Upper lobe of left lung (tissue), 6 donors: ENCODE results near the gene REV3L. TPM values are rescaled to one million over a fixed set of nuclear protein-coding genes. Genes with fewer than 3 reads are reported as not detected.

Experiments
- ATAC-seq, 2 donors: fragments of 200-7000 bp; cut with Tn5 transposase; one replicate each; pipeline ENCODE4 v1.9.1; 2022; ENCODE audit warnings: mild to moderate bottlenecking in 2 of 2, moderate library complexity in 2 of 2; ENCODE audit not compliant: low FRiP score in 2 of 2
- DNase-seq, 2 donors: peaks; one replicate each; pipeline ENCODE4 v3.0.0-alpha.2; 2019 to 2020
- H3K27ac ChIP-seq, 4 donors: fragments of 200-600 bp; sonication (generic); one replicate each; pipeline ENCODE4 v1.5.1; 2016 to 2019
- H3K27me3 ChIP-seq, 4 donors: fragments of 200-600 bp; sonication (generic); one replicate each; pipeline ENCODE4 v1.5.1; 2017 to 2019
- H3K36me3 ChIP-seq, 4 donors: fragments of 200-600 bp; sonication (generic); one replicate each; pipeline ENCODE4 v1.5.1; 2016 to 2019
- H3K4me1 ChIP-seq, 4 donors: fragments of 200-600 bp; sonication (generic); one replicate each; pipeline ENCODE4 v1.5.1; 2018 to 2019
- H3K4me3 ChIP-seq, 4 donors: fragments of 200-600 bp; sonication (generic); one replicate each; pipeline ENCODE4 v1.5.1; 2017 to 2019; ENCODE audit warnings: mild to moderate bottlenecking in 2 of 4, moderate library complexity in 1 of 4
- H3K9me3 ChIP-seq, 4 donors: fragments of 200-600 bp; sonication (generic); one replicate each; pipeline ENCODE4 v1.5.1; 2018 to 2019
- EP300 ChIP-seq, 4 donors: sonication (generic); formaldehyde crosslinking; IDR thresholded peaks; one replicate each; pipeline ENCODE4 v1.5.1; 2017; ENCODE audit warnings: antibody characterized with exemption in 4 of 4, control low read depth in 2 of 4
- POLR2A ChIP-seq, 4 donors: fragments of 450-650 bp; IDR thresholded peaks; one replicate each; pipeline ENCODE4 v1.5.1; 2016 to 2017; ENCODE audit warnings: antibody characterized with exemption in 4 of 4, mild to moderate bottlenecking in 2 of 4
- POLR2AphosphoS5 ChIP-seq, 2 donors: sonication (generic); formaldehyde crosslinking; IDR thresholded peaks; one replicate each; pipeline ENCODE4 v1.5.1; 2017; ENCODE audit warnings: antibody characterized with exemption in 2 of 2
- WGBS, 2 donors: methylation state at CpG; one replicate each; pipeline ENCODE4 v1.1.5; 2017 to 2018; 5-methylcytosine and 5-hydroxymethylcytosine counted together
- total RNA-seq, 6 donors: library from RNA; depleted of rRNA in 4 of 6; stranded (reverse); fragments of >200 nt in 4 of 6; gene quantifications; one replicate each; pipeline versions ENCODE4 v1.1.0 to v1.2.1, GENCODE V29; 2016 to 2021
- TF ChIP-seq, protein P1 (sequence below), 6 experiments: fragments of 450-650 bp in 4 of 6; fragments of 200-600 bp in 2 of 6; sonication (generic) in 2 of 6; IDR thresholded peaks; one replicate each; pipeline ENCODE4 v1.5.1; 2016 to 2019; ENCODE audit warnings: antibody characterized with exemption in 6 of 6
- donor health status: DM: no; HTN: no; CAD: no; lungs with moderate emphysema.
- donor health status: DM: no; HTN: yes; CAD: no; lungs with severe emphysema.

REV3L gene
- total RNA-seq, 6 donors from 2014 or later = 29.7 to 106 (median 38.0) TPM

DNA sequence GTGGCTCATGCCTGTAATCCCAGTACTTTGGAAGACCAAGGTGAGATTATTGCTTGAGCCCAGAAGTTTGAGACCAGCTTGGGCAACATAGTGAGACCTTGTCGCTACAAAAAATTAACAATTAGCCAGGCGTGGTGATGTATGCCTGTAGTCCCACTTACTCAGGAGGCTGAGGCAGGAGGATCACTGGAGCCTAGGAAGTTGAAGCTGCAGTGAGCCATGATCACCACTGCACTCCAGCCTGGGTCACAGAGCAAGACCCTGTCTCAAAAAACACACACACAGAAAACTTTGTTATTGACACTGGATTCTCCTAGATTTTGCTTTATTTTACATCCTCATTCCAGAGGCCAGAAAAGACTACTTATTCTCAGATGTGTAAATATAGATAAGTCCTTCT, 9.5 kb upstream of the REV3L start:
- DNase-seq (no peak), ATAC-seq (no peak)
- no peaks in the 10 kb centered on the region for H3K36me3 ChIP-seq
- H3K27me3 ChIP-seq = no peaks in the 10 kb centered on the region
- 91 to 97% methylated on average over 2 of the region's 2 CpGs for WGBS, 2 donors
- H3K9me3 ChIP-seq = no peaks in the 10 kb centered on the region
- no peak overlapping the region for H3K27ac ChIP-seq
- TF ChIP-seq EP300 (IDR thresholded peaks at IDR 0.05) (no peak), POLR2A (IDR thresholded peaks at IDR 0.05) (no peak), POLR2AphosphoS5 (IDR thresholded peaks at IDR 0.05) (no peak)
- TF ChIP-seq, protein P1, sequence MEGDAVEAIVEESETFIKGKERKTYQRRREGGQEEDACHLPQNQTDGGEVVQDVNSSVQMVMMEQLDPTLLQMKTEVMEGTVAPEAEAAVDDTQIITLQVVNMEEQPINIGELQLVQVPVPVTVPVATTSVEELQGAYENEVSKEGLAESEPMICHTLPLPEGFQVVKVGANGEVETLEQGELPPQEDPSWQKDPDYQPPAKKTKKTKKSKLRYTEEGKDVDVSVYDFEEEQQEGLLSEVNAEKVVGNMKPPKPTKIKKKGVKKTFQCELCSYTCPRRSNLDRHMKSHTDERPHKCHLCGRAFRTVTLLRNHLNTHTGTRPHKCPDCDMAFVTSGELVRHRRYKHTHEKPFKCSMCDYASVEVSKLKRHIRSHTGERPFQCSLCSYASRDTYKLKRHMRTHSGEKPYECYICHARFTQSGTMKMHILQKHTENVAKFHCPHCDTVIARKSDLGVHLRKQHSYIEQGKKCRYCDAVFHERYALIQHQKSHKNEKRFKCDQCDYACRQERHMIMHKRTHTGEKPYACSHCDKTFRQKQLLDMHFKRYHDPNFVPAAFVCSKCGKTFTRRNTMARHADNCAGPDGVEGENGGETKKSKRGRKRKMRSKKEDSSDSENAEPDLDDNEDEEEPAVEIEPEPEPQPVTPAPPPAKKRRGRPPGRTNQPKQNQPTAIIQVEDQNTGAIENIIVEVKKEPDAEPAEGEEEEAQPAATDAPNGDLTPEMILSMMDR (IDR thresholded peaks at IDR 0.05) = no peak
- H3K4me1 ChIP-seq = peaks cover 0 to 3% (median 1%) of the 10 kb centered on the region in 4 donors
- H3K4me3 ChIP-seq = no peak overlapping the region

DNA sequence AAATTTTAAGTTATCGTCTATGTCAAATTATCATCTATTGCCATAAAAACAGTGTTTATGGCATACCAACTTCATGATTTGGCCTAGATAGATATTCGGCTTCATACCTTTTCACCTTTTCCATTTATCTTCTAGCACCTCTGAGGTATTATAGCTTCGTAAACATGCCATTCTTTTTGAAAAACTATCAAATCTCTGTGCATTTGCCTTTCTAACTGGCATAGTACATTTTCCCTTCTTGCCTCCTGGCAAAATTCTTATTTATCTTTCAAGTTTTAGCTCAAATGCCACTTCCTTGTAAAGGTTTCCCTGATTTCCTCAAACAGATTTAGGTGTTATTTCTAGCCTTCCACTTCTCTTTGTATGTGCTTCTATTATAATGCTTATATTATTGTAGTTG, 7.0 kb upstream of the REV3L start:
- Histone ChIP-seq H3K27me3 (no peaks in the 10 kb centered on the region), H3K4me3 (no peak overlapping the region), H3K9me3 (no peaks in the 10 kb centered on the region), H3K36me3 (no peaks in the 10 kb centered on the region), H3K27ac (no peak overlapping the region), H3K4me1 (peaks cover 0 to 20% (median 9%) of the 10 kb centered on the region in 4 donors)
- TF ChIP-seq POLR2AphosphoS5 (IDR thresholded peaks at IDR 0.05) (no peak), POLR2A (IDR thresholded peaks at IDR 0.05) (no peak), EP300 (IDR thresholded peaks at IDR 0.05) (no peak)
- TF ChIP-seq, protein P1 (IDR thresholded peaks at IDR 0.05) = no peak
- 75 to 92% methylated on average over 3 of the region's 3 CpGs for WGBS, 2 donors
- DNase-seq = no peak
- ATAC-seq = no peak

DNA sequence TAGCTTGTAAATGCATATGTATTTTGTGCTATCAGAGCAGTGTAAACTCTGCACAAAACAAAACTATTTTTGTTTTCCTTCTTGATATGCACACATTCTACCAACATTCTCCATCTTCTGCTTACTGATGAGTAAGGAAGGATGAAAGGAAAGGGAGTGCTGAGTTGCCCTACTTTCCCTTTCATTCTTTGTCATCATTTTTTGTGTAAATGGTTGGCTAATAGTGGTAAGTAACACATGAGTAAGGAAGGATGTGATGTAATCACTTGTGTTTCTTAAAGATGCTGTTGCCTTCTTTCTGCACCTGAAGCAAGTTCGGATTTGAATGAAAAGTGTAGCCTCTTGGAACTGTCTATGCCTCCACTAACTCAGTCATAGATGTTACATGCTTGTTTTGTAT, 4.6 kb upstream of the REV3L start:
- TF ChIP-seq EP300 (IDR thresholded peaks at IDR 0.05) = peak in 1 of 4 donors; percentile 36
- TF ChIP-seq POLR2A (IDR thresholded peaks at IDR 0.05) = no peak
- TF ChIP-seq, protein P1 (IDR thresholded peaks at IDR 0.05) = no peak
- peak in 1 of 2 donors; percentile 60 for TF ChIP-seq POLR2AphosphoS5 (IDR thresholded peaks at IDR 0.05)

DNA sequence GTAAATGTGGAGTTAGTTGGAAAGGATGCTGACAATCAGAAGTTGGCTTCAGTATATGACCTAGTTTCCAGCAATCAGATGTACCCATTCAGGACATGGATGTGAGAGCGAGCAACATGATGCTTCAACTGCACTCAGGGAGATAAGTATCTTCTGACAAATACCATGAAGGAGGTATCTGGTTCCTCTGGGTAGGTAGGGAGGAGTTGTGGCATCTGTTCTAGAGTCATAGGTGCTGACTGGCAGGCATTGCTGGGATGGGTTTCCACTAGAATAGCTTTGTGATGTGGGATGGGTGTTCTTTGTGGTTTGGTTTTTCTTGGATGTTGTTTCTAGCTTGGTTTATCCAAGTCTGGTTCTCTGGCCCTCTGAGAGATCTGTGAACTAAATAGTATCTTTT, 3.9 kb upstream of the REV3L start:
- no peak overlapping the region for H3K27ac ChIP-seq
- H3K9me3 ChIP-seq = no peaks in the 10 kb centered on the region
- H3K27me3 ChIP-seq = no peaks in the 10 kb centered on the region
- no peak for ATAC-seq
- no peak overlapping the region for H3K4me3 ChIP-seq
- peaks cover 6 to 26% (median 15%) of the 10 kb centered on the region in 4 donors for H3K4me1 ChIP-seq
- TF ChIP-seq POLR2A (IDR thresholded peaks at IDR 0.05) = no peak
- no peak for TF ChIP-seq EP300 (IDR thresholded peaks at IDR 0.05)
- TF ChIP-seq, protein P1 (IDR thresholded peaks at IDR 0.05) = no peak
- no peak for TF ChIP-seq POLR2AphosphoS5 (IDR thresholded peaks at IDR 0.05)
- no peaks in the 10 kb centered on the region for H3K36me3 ChIP-seq
- WGBS, 2 donors = 88 to 100% methylated on average over 1 of the region's 1 CpG
- DNase-seq = no peak

More for the DNA sequence above, 4.6 kb upstream of the REV3L start:
- 57 to 77% methylated on average over 1 of the region's 1 CpG for WGBS, 2 donors
- H3K36me3 ChIP-seq = no peaks in the 10 kb centered on the region
- peak overlapping the region in 1 of 4 donors; percentile 48 for H3K27ac ChIP-seq
- H3K4me3 ChIP-seq = no peak overlapping the region
- H3K9me3 ChIP-seq = no peaks in the 10 kb centered on the region
- peaks cover 6 to 26% (median 15%) of the 10 kb centered on the region in 4 donors for H3K4me1 ChIP-seq
- DNase-seq (no peak), ATAC-seq (no peak)
- no peaks in the 10 kb centered on the region for H3K27me3 ChIP-seq

DNA sequence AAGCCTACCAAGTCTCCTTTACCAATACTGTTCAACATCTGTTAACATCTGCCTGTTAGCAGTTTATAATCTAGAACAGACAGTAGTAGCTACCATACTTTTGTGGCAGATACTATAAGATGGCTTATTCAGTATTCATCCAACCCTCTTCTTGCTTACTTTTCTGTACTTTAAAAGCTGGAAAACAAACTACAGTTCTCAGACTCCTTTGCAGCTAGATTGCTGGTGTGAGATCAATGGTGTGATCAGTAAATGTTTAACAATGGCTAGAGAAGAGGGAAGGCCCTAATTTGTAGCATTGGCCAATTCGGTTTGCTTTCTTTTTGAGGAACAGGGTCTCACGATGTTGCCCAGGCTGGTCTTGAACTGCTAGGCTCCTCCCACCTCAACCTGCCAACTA, 3.5 kb upstream of the REV3L start:
- H3K4me3 ChIP-seq = no peak overlapping the region
- WGBS, 2 donors = 80 to 82% methylated on average over 2 of the region's 2 CpGs
- peaks cover 9 to 26% (median 20%) of the 10 kb centered on the region in 4 donors for H3K4me1 ChIP-seq
- H3K9me3 ChIP-seq = no peaks in the 10 kb centered on the region
- H3K27ac ChIP-seq = no peak overlapping the region
- ATAC-seq = no peak
- no peak for DNase-seq
- no peaks in the 10 kb centered on the region for H3K36me3 ChIP-seq
- TF ChIP-seq, protein P1 (IDR thresholded peaks at IDR 0.05) = no peak
- TF ChIP-seq POLR2A (IDR thresholded peaks at IDR 0.05) (no peak), POLR2AphosphoS5 (IDR thresholded peaks at IDR 0.05) (no peak), EP300 (IDR thresholded peaks at IDR 0.05) (no peak)
- H3K27me3 ChIP-seq = no peaks in the 10 kb centered on the region
